CD14-positive monocyte (primary cell): Measurements from ENCODE around the gene CCDC8. TPM values are rescaled to one million over a fixed set of nuclear protein-coding genes. Genes with fewer than 3 reads are reported as not detected.

Experiments
- DNase-seq, 3 donors: peaks; one replicate each; pipeline ENCODE4 v3.0.0-alpha.2; 2011 to 2022
- H2AFZ ChIP-seq: 2 replicates; pipeline ENCODE4 v1.6.0; 2012; ENCODE audit warnings: mild to moderate bottlenecking, low read depth, low read length, inconsistent platforms; ENCODE audit not compliant: insufficient read depth, poor library complexity, severe bottlenecking
- H3K27ac ChIP-seq, 2 donors: 1 replicate in 1 of 2; 2 replicates in 1 of 2; pipeline ENCODE4 v1.5.1; 2012 to 2013; ENCODE audit warnings: low read length in 2 of 2, control low read depth in 1 of 2, inconsistent platforms in 1 of 2, low read depth in 1 of 2, mild to moderate bottlenecking in 1 of 2
- H3K27me3 ChIP-seq, 2 donors: one replicate each; pipeline versions ENCODE4 v1.6.0 to v1.6.1; 2011 to 2013; ENCODE audit warnings: low read length in 2 of 2; ENCODE audit not compliant: control insufficient read depth in 2 of 2, insufficient read depth in 2 of 2
- H3K36me3 ChIP-seq, 2 donors: replicated peaks in 1 of 2; 1 replicate in 1 of 2; 2 replicates in 1 of 2; pipeline versions ENCODE4 v1.5.1 to v1.6.1; 2012 to 2013; ENCODE audit warnings: low read length in 2 of 2, control low read depth in 1 of 2, inconsistent platforms in 1 of 2, mild to moderate bottlenecking in 1 of 2; ENCODE audit not compliant: insufficient read depth in 2 of 2, control insufficient read depth in 1 of 2
- H3K4me1 ChIP-seq, 2 donors: 1 replicate in 1 of 2; 2 replicates in 1 of 2; pipeline versions ENCODE4 v1.5.1 to v1.6.1; 2012 to 2013; ENCODE audit warnings: low read length in 2 of 2, control low read depth in 1 of 2, inconsistent platforms in 1 of 2, mild to moderate bottlenecking in 1 of 2, moderate library complexity in 1 of 2; ENCODE audit not compliant: insufficient read depth in 2 of 2, control insufficient read depth in 1 of 2
- H3K4me2 ChIP-seq: replicated peaks from 2 replicates; pipeline ENCODE3; 2012; ENCODE audit warnings: low read length, moderate library complexity, mild to moderate bottlenecking; ENCODE audit not compliant: poor library complexity, severe bottlenecking; ENCODE audit errors: extremely low read depth
- H3K4me3 ChIP-seq, 3 experiments: fragments of 200-600 bp in 1 of 3; sonication (generic) in 1 of 3; replicated peaks in 1 of 3; 1 replicate in 2 of 3; 2 replicates in 1 of 3; pipeline ENCODE4 v1.5.1; 2011 to 2013; ENCODE audit warnings: low read length in 3 of 3, mild to moderate bottlenecking in 3 of 3, control low read depth in 2 of 3, low read depth in 2 of 3, inconsistent platforms in 1 of 3, moderate library complexity in 1 of 3
- H3K79me2 ChIP-seq: 2 replicates; pipeline ENCODE4 v1.6.0; 2012; ENCODE audit warnings: mild to moderate bottlenecking, control low read depth, inconsistent platforms, low read length, moderate library complexity; ENCODE audit not compliant: insufficient read depth
- H3K9ac ChIP-seq: 2 replicates; pipeline ENCODE4 v1.6.0; 2017; ENCODE audit warnings: low read length, mild to moderate bottlenecking; ENCODE audit not compliant: insufficient read depth, poor library complexity, severe bottlenecking
- H3K9me3 ChIP-seq, 2 donors: replicated peaks in 1 of 2; 1 replicate in 1 of 2; 2 replicates in 1 of 2; pipeline versions ENCODE4 v1.5.1 to v1.6.1; 2012 to 2013; ENCODE audit warnings: low read length in 2 of 2, control low read depth in 1 of 2; ENCODE audit not compliant: control insufficient read depth in 1 of 2, insufficient read depth in 1 of 2
- H4K20me1 ChIP-seq: 2 replicates; pipeline ENCODE4 v1.6.0; 2012; ENCODE audit warnings: mild to moderate bottlenecking, low read length, control low read depth, moderate library complexity; ENCODE audit not compliant: insufficient read depth
- H3K27ac Mint-ChIP-seq, 7 donors: one replicate each; pipeline ENCODE4 v1.8.0; 2020; ENCODE audit warnings: mild to moderate bottlenecking in 7 of 7, mixed read lengths in 7 of 7, moderate library complexity in 6 of 7, inconsistent platforms in 2 of 7
- H3K27me3 Mint-ChIP-seq, 3 donors: one replicate each; pipeline ENCODE4 v1.8.0; 2021 to 2022; ENCODE audit warnings: low read depth in 3 of 3, mild to moderate bottlenecking in 3 of 3, mixed read lengths in 3 of 3, moderate library complexity in 3 of 3, inconsistent platforms in 1 of 3
- H3K36me3 Mint-ChIP-seq, 2 donors: one replicate each; pipeline ENCODE4 v1.8.0; 2020; ENCODE audit warnings: mixed read lengths in 2 of 2, inconsistent platforms in 1 of 2, mild to moderate bottlenecking in 1 of 2
- H3K4me1 Mint-ChIP-seq: one replicate; pipeline ENCODE4 v1.8.0; 2020; ENCODE audit warnings: mild to moderate bottlenecking, mixed read lengths
- H3K4me3 Mint-ChIP-seq, 2 donors: one replicate each; pipeline ENCODE4 v1.8.0; 2020; ENCODE audit warnings: mild to moderate bottlenecking in 2 of 2, mixed read lengths in 2 of 2, moderate library complexity in 1 of 2
- H3K9me3 Mint-ChIP-seq, 7 donors: one replicate each; pipeline ENCODE4 v1.8.0; 2020 to 2022; ENCODE audit warnings: mixed read lengths in 7 of 7, mild to moderate bottlenecking in 6 of 7, moderate library complexity in 6 of 7, inconsistent platforms in 2 of 7
- CTCF ChIP-seq: fragments of 200-600 bp; IDR thresholded peaks from one replicate; pipeline ENCODE4 v1.8.0; 2022; ENCODE audit warnings: antibody characterized with exemption, mild to moderate bottlenecking
- WGBS: methylation state at CpG from one replicate; pipeline ENCODE4 v1.1.5; 2013; ENCODE audit warnings: missing lambda C conversion rate; ENCODE audit not compliant: insufficient coverage; 5-methylcytosine and 5-hydroxymethylcytosine counted together
- intact Hi-C, 2 donors: fragments of 100-400 bp; cut with micrococcal nuclease; formaldehyde crosslinking; loops; one replicate each; pipeline versions ENCODE4 v1.15.0 to v1.15.1; 2023
- polyA plus RNA-seq, 3 donors: library from polyadenylated mRNA; depleted of rRNA in 1 of 3; unstranded in 2 of 3; stranded (reverse) in 1 of 3; fragments of 300-500 nt in 2 of 3; fragments of >200 nt in 1 of 3; fragmentation: Illumina TruSeq in 2 of 3; gene quantifications; 1 replicate in 2 of 3; 2 replicates in 1 of 3; pipeline ENCODE4 v1.2.3, GENCODE V29; 2012 to 2021

Gene CCDC8
- polyA plus RNA-seq, 3 donors: not detected

- no peaks in the 10 kb centered on the region for H3K4me1 Mint-ChIP-seq
- Histone ChIP-seq H3K4me3 (no peak overlapping the region), H3K9me3 (no peaks in the 10 kb centered on the region), H2AFZ (no peak overlapping the region), H3K27me3 (no peaks in the 10 kb centered on the region), H3K79me2 (no peaks in the 10 kb centered on the region), H3K4me1 (no peaks in the 10 kb centered on the region), H3K9ac (no peak overlapping the region), H3K4me2 (no peak overlapping the region), H3K36me3 (peaks cover 77 to 100% of the 10 kb centered on the region in 2 donors), H4K20me1 (no peaks in the 10 kb centered on the region), H3K27ac (no peak overlapping the region)
- TF ChIP-seq CTCF: no peak
- no CpG with 5 or more reads among the region's 2 CpGs for WGBS
- intact Hi-C loops: no loop called here
- H3K27ac Mint-ChIP-seq: peak overlapping the region in 2 of 7 donors; percentile 1 to 75
- peaks cover 0 to 3% (median 0%) of the 10 kb centered on the region in 7 donors for H3K9me3 Mint-ChIP-seq
- peaks cover 80 to 93% of the 10 kb centered on the region in 2 donors for H3K36me3 Mint-ChIP-seq
- H3K27me3 Mint-ChIP-seq: peaks cover 0 to 4% (median 3%) of the 10 kb centered on the region in 3 donors
- DNase-seq: no peak
- no peak overlapping the region for H3K4me3 Mint-ChIP-seq
Measured at GRCh38 chr19:46381346-46381745, 32.0 kb downstream of the CCDC8 start.

GRCh38 chr19:46380690-46381089 is 32.7 kb downstream of the CCDC8 start:
- H3K9me3 ChIP-seq: no peaks in the 10 kb centered on the region
- peaks cover 80 to 100% of the 10 kb centered on the region in 2 donors for H3K36me3 ChIP-seq
- no peak overlapping the region for H3K4me3 ChIP-seq
- intact Hi-C loops: no loop called here
- TF ChIP-seq CTCF: no peak
- no peak overlapping the region for H2AFZ ChIP-seq
- H3K4me1 Mint-ChIP-seq: no peaks in the 10 kb centered on the region
- H3K9me3 Mint-ChIP-seq: peaks cover 0 to 3% (median 0%) of the 10 kb centered on the region in 7 donors
- H3K4me3 Mint-ChIP-seq: no peak overlapping the region
- H3K27me3 ChIP-seq: no peaks in the 10 kb centered on the region
- no CpG with 5 or more reads among the region's 2 CpGs for WGBS
- no peaks in the 10 kb centered on the region for H3K79me2 ChIP-seq
- H3K27me3 Mint-ChIP-seq: peaks cover 0 to 4% (median 3%) of the 10 kb centered on the region in 3 donors
- no peak overlapping the region for H3K27ac Mint-ChIP-seq
- H3K27ac ChIP-seq: no peak overlapping the region
- no peak overlapping the region for H3K9ac ChIP-seq
- H4K20me1 ChIP-seq: no peaks in the 10 kb centered on the region
- peaks cover 82 to 94% of the 10 kb centered on the region in 2 donors for H3K36me3 Mint-ChIP-seq
- DNase-seq: no peak
- no peaks in the 10 kb centered on the region for H3K4me1 ChIP-seq
- no peak overlapping the region for H3K4me2 ChIP-seq
